ENCODE measurements around the gene LIMS2. TPM values are rescaled to one million over a fixed set of nuclear protein-coding genes. Genes with fewer than 3 reads are reported as not detected.

The LIMS2 gene
- total and polyA plus RNA-seq, 2 of the 8 experiments (the other 6 are each of a cell fraction or from before 2014, with no cell fraction given): 3.3 to 4.8 TPM

GRCh38 chr2:127670957-127671290, 4.4 kb downstream of the LIMS2 start:
- TF ChIP-seq SUZ12 (IDR thresholded peaks at IDR 0.05; ENCODE audit: low read length) (no peak), ZNF274 (IDR thresholded peaks at IDR 0.05; ENCODE audit: borderline replicate concordance, extremely low read depth, low read length) (no peak), KDM5A (IDR thresholded peaks at IDR 0.05; ENCODE audit: low read length) (no peak), CTCF (IDR thresholded peaks at IDR 0.05; ENCODE audit: control extremely low read depth in 1 of 3, insufficient read depth in 1 of 3, low read depth in 1 of 3, low read length in 3 of 3) (no peak), USF2 (IDR thresholded peaks at IDR 0.05; ENCODE audit: low read length) (no peak), TBP (IDR thresholded peaks at IDR 0.05; ENCODE audit: low read depth, low read length) (no peak), CTBP2 (IDR thresholded peaks at IDR 0.05; ENCODE audit: borderline replicate concordance, insufficient read depth, insufficient read length, low read length) (no peak), RFX5 (IDR thresholded peaks at IDR 0.05; ENCODE audit: borderline replicate concordance, low read depth, low read length) (no peak), JUND (IDR thresholded peaks at IDR 0.05; ENCODE audit: low read length) (no peak)
- no peak overlapping the region for H3K14ac ChIP-seq (ENCODE audit: insufficient read length)
- H4K91ac ChIP-seq (replicated peaks; ENCODE audit: insufficient read length, low read length): no peak overlapping the region
- no peak overlapping the region for H4K5ac ChIP-seq (ENCODE audit: insufficient read length, low read depth, low read length)
- no peak overlapping the region for H3K4me2 ChIP-seq (ENCODE audit: insufficient read depth in 1 of 2, low read depth in 2 of 2, low read length in 2 of 2)
- ChIA-PET CTCF (ENCODE audit: partially characterized antibody) (interaction anchor here (1.5 kb wide), 1 partner anchor 104 kb away, joined by 4 read pairs; no protein-coding TSS in a partner anchor), POLR2A (ENCODE audit: partially characterized antibody) (no interaction called here)
- H3K4me3 ChIP-seq (ENCODE audit: extremely low read depth in 1 of 4, insufficient read depth in 2 of 4, low read depth in 3 of 4, low read length in 4 of 4): no peak overlapping the region
- H3K79me1 ChIP-seq (ENCODE audit: low read depth, low read length): peaks cover 2% of the 10 kb centered on the region; the same call in 1 of the 2 replicates
- no peak overlapping the region for H3K27ac ChIP-seq (ENCODE audit: low read depth, low read length)
- H2BK20ac ChIP-seq (ENCODE audit: low read length): no peak overlapping the region
- H2BK15ac ChIP-seq (ENCODE audit: low read length): no peak overlapping the region
- no peak overlapping the region for H3K18ac ChIP-seq (ENCODE audit: extremely low read depth, low read length)
- peaks cover 0 to 2% (median 0%) of the 10 kb centered on the region in 4 experiments; a peak in 3 of 7 replicates for H3K4me1 ChIP-seq (replicated peaks in 1 of 4; ENCODE audit: control insufficient read depth in 3 of 4, insufficient read depth in 4 of 4, low read length in 3 of 4)
- H2BK120ac ChIP-seq (replicated peaks; ENCODE audit: low read depth, low read length): no peak overlapping the region
- H3K9ac ChIP-seq (replicated peaks in 1 of 4; ENCODE audit: extremely low read depth in 1 of 4, low read depth in 3 of 4, low read length in 3 of 4): no peak overlapping the region
- no peak overlapping the region for H2BK12ac ChIP-seq (ENCODE audit: low read depth, low read length)
- H3K9me3 ChIP-seq (ENCODE audit: insufficient read depth in 2 of 2, low read depth in 1 of 2, low read length in 1 of 2): no peaks in the 10 kb centered on the region
- H2AFZ ChIP-seq (ENCODE audit: low read length): no peak overlapping the region
- H3K36me3 ChIP-seq (ENCODE audit: control insufficient read depth in 2 of 4, insufficient read depth in 4 of 4, low read length in 3 of 4): no peaks in the 10 kb centered on the region
- no peak overlapping the region for H3K23ac ChIP-seq (ENCODE audit: insufficient read length)
- H3K27me3 ChIP-seq (replicated peaks in 1 of 4; ENCODE audit: control insufficient read depth in 3 of 4, extremely low read depth in 1 of 4, insufficient read depth in 3 of 4, low read length in 3 of 4): peaks cover 9 to 39% (median 21%) of the 10 kb centered on the region in 4 experiments
- H3K79me2 ChIP-seq (ENCODE audit: control insufficient read depth in 1 of 2, insufficient read depth in 2 of 2, low read length in 2 of 2): no peaks in the 10 kb centered on the region
- no peak for FAIRE-seq
- no peak for DNase-seq (ENCODE audit: low read depth in 1 of 2, low spot score in 2 of 2)
- H3K23me2 ChIP-seq (ENCODE audit: low read depth, low read length): peaks cover 2% of the 10 kb centered on the region; the same call in 1 of the 2 replicates
- H2AK5ac ChIP-seq (ENCODE audit: low read depth, low read length): 0 out of 2 replicates have a peak overlapping the region, but pooled peaks have one; percentile 24
- H2BK5ac ChIP-seq (ENCODE audit: low read depth, low read length): no peak overlapping the region
- H3K4ac ChIP-seq (replicated peaks; ENCODE audit: insufficient read length, low read depth, low read length): no peak overlapping the region
- no peaks in the 10 kb centered on the region for H4K20me1 ChIP-seq (replicated peaks in 1 of 2; ENCODE audit: control insufficient read depth in 1 of 2, insufficient read depth in 2 of 2, low read length in 2 of 2)
- H3K56ac ChIP-seq (replicated peaks; ENCODE audit: insufficient read length, low read depth, low read length): no peak overlapping the region
- H4K8ac ChIP-seq (ENCODE audit: extremely low read depth, insufficient read depth, low read length): no peak overlapping the region
- 84% methylated on average over 5 of the region's 5 CpGs; no CpG with 5 or more reads in 1 of the 2 experiments for WGBS, 2 experiments (ENCODE audit: extremely low coverage in 1 of 2, insufficient coverage in 1 of 2, insufficient read length in 1 of 2, insufficient replicate concordance in 2 of 2, low coverage in 1 of 2, low lambda C conversion rate in 2 of 2, missing lambda C conversion rate in 1 of 2)
